HG03175 (cell line): Measurements from ENCODE around the gene TMEM132D.
"Not testable (repeated sequence)": the region's sequence is repeated elsewhere in the genome, so short reads cannot be mapped to it uniquely, and the experiment has no call there.

Experiments
- ATAC-seq: cut with Tn5 transposase; IDR thresholded peaks from one replicate; pipeline ENCODE4 v1.9.1; 2021; ENCODE audit warnings: mild to moderate bottlenecking, moderate library complexity; ENCODE audit not compliant: unreplicated experiment

TMEM132D gene

GRCh38 chr12:129081755-129082250, 822.0 kb downstream of the TMEM132D start:
- ATAC-seq, result no peak

GRCh38 chr12:129080821-129081220, 823.0 kb downstream of the TMEM132D start:
- no peak for ATAC-seq

- no peak for ATAC-seq
Measured at GRCh38 chr12:129080391-129080790, 823.4 kb downstream of the TMEM132D start.

GRCh38 chr12:129079719-129080118, 824.1 kb downstream of the TMEM132D start:
- ATAC-seq, result no peak

- no peak for ATAC-seq
Measured at GRCh38 chr12:129076441-129077320, 827.1 kb downstream of the TMEM132D start.

GRCh38 chr12:129075460-129076208, 828.2 kb downstream of the TMEM132D start:
- no peak for ATAC-seq

- ATAC-seq, result no peak
Measured at GRCh38 chr12:129074379-129074778, 829.4 kb downstream of the TMEM132D start.

GRCh38 chr12:129073157-129073915, 830.5 kb downstream of the TMEM132D start:
- no peak for ATAC-seq

GRCh38 chr12:129071362-129071761, 832.5 kb downstream of the TMEM132D start:
- no peak for ATAC-seq

GRCh38 chr12:129069886-129070285, 833.9 kb downstream of the TMEM132D start:
- no peak for ATAC-seq

GRCh38 chr12:129068684-129069083, 835.1 kb downstream of the TMEM132D start:
- no peak for ATAC-seq

- ATAC-seq, result no peak
Measured at GRCh38 chr12:129067491-129067890, 836.3 kb downstream of the TMEM132D start.

GRCh38 chr12:129064209-129064855, 839.5 kb downstream of the TMEM132D start:
- no peak for ATAC-seq

GRCh38 chr12:129063600-129063999, 840.2 kb downstream of the TMEM132D start:
- no peak for ATAC-seq

GRCh38 chr12:129053232-129053631, 850.6 kb downstream of the TMEM132D start:
- no peak for ATAC-seq

- ATAC-seq, result no peak
Measured at GRCh38 chr12:129052373-129052772, 851.5 kb downstream of the TMEM132D start.

GRCh38 chr12:129049917-129050316, 853.9 kb downstream of the TMEM132D start:
- ATAC-seq, result no peak

GRCh38 chr12:129043334-129043733, 860.5 kb downstream of the TMEM132D start:
- not testable (repeated sequence) for ATAC-seq

- ATAC-seq, result no peak
Measured at GRCh38 chr12:129036135-129036534, 867.7 kb downstream of the TMEM132D start.

- no peak for ATAC-seq
Measured at GRCh38 chr12:129034558-129035289, 869.1 kb downstream of the TMEM132D start.
